Measurements from ENCODE around the gene EMC10. TPM values are rescaled to one million over a fixed set of nuclear protein-coding genes. Genes with fewer than 3 reads are reported as not detected.

Gene EMC10
- total RNA-seq, 6 experiments from 2014 or later = 49.1 to 113 (median 55.2) TPM

- no peaks in the 10 kb centered on the region for H3K36me3 Mint-ChIP-seq (ENCODE audit: low read depth)
- peak overlapping the region; percentile 17; the same call in 1 of the 2 replicates for H3K4me3 Mint-ChIP-seq
- peak; percentile 53 for DNase-seq
- peak; percentile 90 for TF ChIP-seq CTCF (IDR thresholded peaks at IDR 0.05)
- no peak overlapping the region for H3K27ac Mint-ChIP-seq
- H3K4me1 Mint-ChIP-seq (ENCODE audit: low read depth) = peaks cover 16% of the 10 kb centered on the region
- H3K9me3 Mint-ChIP-seq = no peaks in the 10 kb centered on the region; the same call in 1 of the 2 replicates
- H3K27me3 Mint-ChIP-seq (ENCODE audit: insufficient read depth) = peaks cover 26% of the 10 kb centered on the region
These were observed 15.0 kb upstream of the EMC10 start for GRCh38 chr19:50461066-50461875.

- Mint-ChIP-seq H3K4me3 (no peak overlapping the region), H3K4me1 (ENCODE audit: low read depth) (peaks cover 16% of the 10 kb centered on the region), H3K36me3 (ENCODE audit: low read depth) (no peaks in the 10 kb centered on the region), H3K27me3 (ENCODE audit: insufficient read depth) (peaks cover 19% of the 10 kb centered on the region), H3K9me3 (no peaks in the 10 kb centered on the region), H3K27ac (no peak overlapping the region)
- TF ChIP-seq CTCF (IDR thresholded peaks at IDR 0.05) = no peak
- DNase-seq = no peak
These were observed 13.3 kb upstream of the EMC10 start for GRCh38 chr19:50462970-50463369.

DNA sequence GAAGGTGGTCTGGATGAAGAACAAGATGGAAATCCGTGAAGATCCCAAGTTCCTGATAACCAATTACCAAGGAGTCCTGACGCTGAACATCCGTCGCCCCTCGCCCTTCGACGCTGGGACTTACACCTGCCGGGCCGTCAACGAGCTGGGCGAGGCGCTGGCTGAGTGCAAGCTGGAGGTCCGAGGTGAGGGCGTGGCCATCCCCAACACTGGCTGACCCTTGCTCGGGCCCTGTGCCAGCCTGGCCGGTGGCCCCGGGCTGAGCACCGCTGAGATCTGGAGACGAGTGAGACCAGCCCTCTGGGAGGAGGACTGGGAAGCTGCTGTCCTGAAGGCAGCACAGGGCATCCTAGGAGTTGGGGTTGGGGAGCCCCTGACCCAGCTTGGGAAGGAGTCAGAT, 12.0 kb upstream of the EMC10 start:
- Mint-ChIP-seq H3K4me3 (no peak overlapping the region), H3K27ac (no peak overlapping the region), H3K27me3 (ENCODE audit: insufficient read depth) (peaks cover 24% of the 10 kb centered on the region), H3K36me3 (ENCODE audit: low read depth) (no peaks in the 10 kb centered on the region), H3K9me3 (no peaks in the 10 kb centered on the region), H3K4me1 (ENCODE audit: low read depth) (peaks cover 16% of the 10 kb centered on the region)
- DNase-seq = no peak
- no peak for TF ChIP-seq CTCF (IDR thresholded peaks at IDR 0.05)

GRCh38 chr19:50465000-50465399, 11.3 kb upstream of the EMC10 start:
- H3K27me3 Mint-ChIP-seq (ENCODE audit: insufficient read depth) = peaks cover 26% of the 10 kb centered on the region
- peaks cover 13% of the 10 kb centered on the region for H3K4me1 Mint-ChIP-seq (ENCODE audit: low read depth)
- H3K27ac Mint-ChIP-seq = no peak overlapping the region
- H3K4me3 Mint-ChIP-seq = no peak overlapping the region
- DNase-seq = no peak
- H3K36me3 Mint-ChIP-seq (ENCODE audit: low read depth) = no peaks in the 10 kb centered on the region
- H3K9me3 Mint-ChIP-seq = no peaks in the 10 kb centered on the region
- no peak for TF ChIP-seq CTCF (IDR thresholded peaks at IDR 0.05)

- Mint-ChIP-seq H3K27ac (no peak overlapping the region), H3K4me3 (no peak overlapping the region), H3K27me3 (ENCODE audit: insufficient read depth) (peaks cover 26% of the 10 kb centered on the region), H3K4me1 (ENCODE audit: low read depth) (peaks cover 3% of the 10 kb centered on the region), H3K36me3 (ENCODE audit: low read depth) (no peaks in the 10 kb centered on the region), H3K9me3 (no peaks in the 10 kb centered on the region)
- DNase-seq = peak; percentile 8
- TF ChIP-seq CTCF (IDR thresholded peaks at IDR 0.05) = peak; percentile 69
These were observed 10.2 kb upstream of the EMC10 start for GRCh38 chr19:50465986-50466705.
